K562 (cell line): ENCODE data around the gene BTBD17. TPM values are rescaled to one million over a fixed set of nuclear protein-coding genes. Genes with fewer than 3 reads are reported as not detected.

Experiments used
- ATAC-seq: fragments of 200-7000 bp; cut with Tn5 transposase; 3 replicates; pipeline ENCODE4 v1.9.1; 2020; ENCODE audit warnings: moderate library complexity
- BruUV-seq: library from RNA; stranded (reverse); fragments of 400-500 nt; replicated peaks from 2 replicates; lab custom pipeline; 2021; lab: Mats Ljungman, UMichigan
- CTCF ChIA-PET: fragments of 300-600 bp; formaldehyde crosslinking; extraction: SDS; loops from one replicate; lab custom pipeline; 2021; ENCODE audit warnings: low intra/inter-chr PET ratio; lab: Yijun Ruan, JAX
- POLR2A ChIA-PET: fragments of 300-600, 350-650 bp; sonication (Branson Sonifier 250); formaldehyde crosslinking; extraction: SDS; loops from one replicate; lab custom pipeline; 2021; ENCODE audit warnings: antibody characterized with exemption, inconsistent platforms; lab: Yijun Ruan, JAX
- DNase-seq, 4 experiments: peaks; one replicate each; pipeline versions ENCODE4 v3.0.0 to v3.0.0-alpha.2; 2011 to 2018; ENCODE audit warnings: low spot score in 3 of 4, mixed read lengths in 3 of 4; ENCODE audit errors: extremely low read depth in 1 of 4
- FAIRE-seq: peaks from 2 replicates; lab custom pipeline; 2011; peaks lifted over from hg19 to GRCh38; lab: Jason Lieb, UNC
- H2AFZ ChIP-seq: 2 replicates; pipeline ENCODE4 v1.6.0; 2011; ENCODE audit warnings: low read depth, low read length, control low read depth, inconsistent platforms
- H3K27ac ChIP-seq: fragments of 200-600 bp; 3 replicates; pipeline ENCODE4 v1.8.0; 2011; ENCODE audit warnings: low read depth, mild to moderate bottlenecking, control low read depth, inconsistent platforms, low read length, moderate library complexity, mixed read lengths; ENCODE audit errors: extremely low read depth
- H3K27me3 ChIP-seq, 2 experiments: fragments of 300-600 bp in 1 of 2; 2 replicates in 1 of 2; 3 replicates in 1 of 2; pipeline versions ENCODE4 v1.6.0 to v1.8.0; 2011; ENCODE audit warnings: inconsistent platforms in 2 of 2, low read length in 2 of 2, mild to moderate bottlenecking in 1 of 2, mixed read lengths in 1 of 2, moderate library complexity in 1 of 2; ENCODE audit not compliant: control insufficient read depth in 2 of 2, insufficient read depth in 2 of 2
- H3K36me3 ChIP-seq: fragments of 300-600 bp; 3 replicates; pipeline ENCODE4 v1.8.0; 2011; ENCODE audit warnings: mild to moderate bottlenecking, low read length, inconsistent platforms; ENCODE audit not compliant: control insufficient read depth, insufficient read depth
- H3K4me1 ChIP-seq, 2 experiments: fragments of 200-600 bp in 1 of 2; replicated peaks in 1 of 2; 2 replicates in 1 of 2; 3 replicates in 1 of 2; pipeline versions ENCODE4 v1.5.1 to v1.8.0; 2011; ENCODE audit warnings: inconsistent platforms in 2 of 2, low read length in 2 of 2, mild to moderate bottlenecking in 1 of 2, mixed read lengths in 1 of 2, moderate library complexity in 1 of 2; ENCODE audit not compliant: control insufficient read depth in 2 of 2, insufficient read depth in 2 of 2
- H3K4me2 ChIP-seq: 2 replicates; pipeline ENCODE4 v1.6.1; 2011; ENCODE audit warnings: low read length, control low read depth, inconsistent platforms, mixed read lengths; ENCODE audit not compliant: insufficient read depth
- H3K4me3 ChIP-seq: fragments of 200-600 bp; sonication (generic), shearing (Covaris generic); 2 replicates; pipeline ENCODE4 v1.5.1; 2016; ENCODE audit warnings: control low read depth, inconsistent platforms
- H3K79me2 ChIP-seq: fragments of 200-600 bp; 3 replicates; pipeline ENCODE4 v1.8.0; 2011; ENCODE audit warnings: low read length, inconsistent platforms; ENCODE audit not compliant: control insufficient read depth, insufficient read depth
- H3K9ac ChIP-seq, 2 experiments: 2 replicates each; pipeline versions ENCODE4 v1.6.0 to v1.6.1; 2011; ENCODE audit warnings: low read depth in 2 of 2, low read length in 2 of 2, control low read depth in 1 of 2, inconsistent platforms in 1 of 2, mild to moderate bottlenecking in 1 of 2, mixed read lengths in 1 of 2; ENCODE audit not compliant: insufficient read depth in 1 of 2
- H3K9me1 ChIP-seq: one replicate; pipeline ENCODE4 v1.6.0; 2011; ENCODE audit warnings: inconsistent platforms, mild to moderate bottlenecking, low read length, moderate library complexity; ENCODE audit not compliant: control insufficient read depth, insufficient read depth
- H3K9me3 ChIP-seq: replicated peaks from 2 replicates; pipeline ENCODE4 v1.5.1; 2011; ENCODE audit warnings: low read depth, low read length, inconsistent platforms; ENCODE audit not compliant: control insufficient read depth, insufficient read depth
- H4K20me1 ChIP-seq: replicated peaks from 2 replicates; pipeline ENCODE4 v1.6.1; 2011; ENCODE audit warnings: low read length, inconsistent platforms, mixed read lengths; ENCODE audit not compliant: control insufficient read depth, insufficient read depth
- CBX2 ChIP-seq: fragments of 200-600 bp; sonication (generic); IDR thresholded peaks from one replicate; pipeline ENCODE4 v1.6.1; 2012; ENCODE audit warnings: mild to moderate bottlenecking, low read length, inconsistent platforms; ENCODE audit not compliant: insufficient read depth, poor library complexity, severe bottlenecking
- ELF4 ChIP-seq: fragments of 450-650 bp; formaldehyde crosslinking; IDR thresholded peaks from 2 replicates; pipeline ENCODE4 v1.4.0; 2022; ENCODE audit warnings: missing genetic modification characterization
- FOS ChIP-seq: IDR thresholded peaks from 3 replicates; pipeline ENCODE4 v1.6.1; 2011; ENCODE audit not compliant: insufficient read length; ENCODE audit errors: extremely low read depth
- FOXJ3 ChIP-seq: sonication (generic); formaldehyde crosslinking; IDR thresholded peaks from 2 replicates; pipeline ENCODE4 v1.4.0; 2020; ENCODE audit warnings: mild to moderate bottlenecking, missing genetic modification reagents
- NR2C1 ChIP-seq, 2 experiments: fragments of 450-650 bp; IDR thresholded peaks; 2 replicates each; pipeline ENCODE4 v1.6.1; 2017; ENCODE audit warnings: mild to moderate bottlenecking in 2 of 2, antibody characterized with exemption in 1 of 2, inconsistent platforms in 1 of 2, missing compliant biosample characterization in 1 of 2, missing genetic modification characterization in 1 of 2
- POU5F1 ChIP-seq: fragments of 150-350 bp; IDR thresholded peaks from 2 replicates; pipeline ENCODE4 v1.6.1; 2014; ENCODE audit warnings: borderline replicate concordance, low read length, low read depth, mild to moderate bottlenecking; ENCODE audit not compliant: partially characterized antibody
- SIRT6 ChIP-seq: IDR thresholded peaks from one replicate; pipeline ENCODE4 v1.6.1; 2012; ENCODE audit warnings: low read depth, mild to moderate bottlenecking, control low read depth, inconsistent platforms, low read length, moderate library complexity
- SMARCA5 ChIP-seq: fragments of 450-650 bp; IDR thresholded peaks from 2 replicates; pipeline ENCODE4 v1.6.1; 2016
- TBP ChIP-seq: optimal IDR thresholded peaks from 2 replicates; pipeline ENCODE3; 2011; ENCODE audit warnings: low read depth, low read length, improper control_type of control experiment
- TOE1 ChIP-seq, 2 experiments: fragments of 450-650 bp in 1 of 2; sonication (generic) in 1 of 2; formaldehyde crosslinking in 1 of 2; IDR thresholded peaks; 2 replicates each; pipeline versions ENCODE4 v1.7.1 to v1.8.0; 2016 to 2022; ENCODE audit warnings: borderline replicate concordance in 2 of 2, mild to moderate bottlenecking in 2 of 2, antibody characterized with exemption in 1 of 2, inconsistent platforms in 1 of 2, low read depth in 1 of 2, missing genetic modification reagents in 1 of 2, moderate library complexity in 1 of 2
- ZNF316 ChIP-seq: fragments of 450-650 bp; IDR thresholded peaks from 2 replicates; pipeline ENCODE4 v1.6.1; 2016
- ZNF707 ChIP-seq: fragments of 250-450 bp; sonication (Bioruptor Pico); conservative IDR thresholded peaks from 2 replicates; pipeline ENCODE4 v1.8.0; 2022; ENCODE audit warnings: inconsistent platforms, mild to moderate bottlenecking, moderate library complexity
- WGBS: fragments of 100-300 bp; shearing (Covaris generic); methylation state at CpG from one replicate; pipeline ENCODE4 v1.1.6; 2016; ENCODE audit warnings: low coverage, mixed read lengths; ENCODE audit not compliant: insufficient coverage; ENCODE audit errors: missing lambda C conversion rate; 5-methylcytosine and 5-hydroxymethylcytosine counted together
- in situ Hi-C: fragments of 300-500 bp; cut with MboI; formaldehyde crosslinking; loops from 4 replicates; pipeline ENCODE4 v1.15.0; 2018; ENCODE audit warnings: inconsistent platforms, mixed read lengths
- intact Hi-C: fragments of 100-400 bp; cut with micrococcal nuclease; formaldehyde crosslinking; loops from 2 replicates; pipeline ENCODE4 v1.14.2; 2022
- polyA plus RNA-seq, 8 experiments: library from polyadenylated mRNA; depleted of rRNA in 4 of 8; stranded (reverse) in 5 of 8; unstranded in 3 of 8; fragments of >200 nt; fragmentation: Nextera tagmentation in 2 of 8; fragmentation: Illumina TruSeq in 1 of 8; extraction: Ambion mirVana in 2 of 8; extraction: Trizol in 1 of 8; gene quantifications; 2 replicates each; pipeline versions ENCODE4 v1.2.1 to v1.2.3, GENCODE V29; 2011 to 2014; ENCODE audit warnings: inconsistent platforms in 1 of 8, missing spikeins in 1 of 8
- total RNA-seq, 7 experiments: library from RNA; depleted of rRNA in 6 of 7; stranded (reverse); fragments of >200 nt in 6 of 7; fragmentation: Illumina TruSeq in 2 of 7; extraction: Trizol in 2 of 7; gene quantifications; 2 replicates each; pipeline versions ENCODE4 v1.2.1 to v1.2.3, GENCODE V29; 2011 to 2021; ENCODE audit warnings: low replicate concordance in 1 of 7
- TF ChIP-seq, protein P1 (sequence below): IDR thresholded peaks from 2 replicates; pipeline ENCODE4 v1.6.1; 2016; ENCODE audit warnings: missing genetic modification characterization, missing compliant biosample characterization
- TF ChIP-seq, protein P2 (sequence below), 3 experiments: fragments of 200-800 bp in 1 of 3; sonication (Bioruptor generic) in 1 of 3; sonication (generic) in 1 of 3; formaldehyde crosslinking in 1 of 3; IDR thresholded peaks; 2 replicates each; pipeline versions ENCODE4 v1.6.1 to v1.8.0; 2016 to 2022; ENCODE audit warnings: mild to moderate bottlenecking in 2 of 3, missing compliant biosample characterization in 2 of 3, missing genetic modification characterization in 2 of 3, missing genetic modification reagents in 1 of 3
- TF ChIP-seq, protein P3 (sequence below): fragments of 450-650 bp; formaldehyde crosslinking; conservative IDR thresholded peaks from 2 replicates; pipeline ENCODE4 v1.4.0; 2022; ENCODE audit warnings: mild to moderate bottlenecking, missing genetic modification characterization

BTBD17 gene
- total and polyA plus RNA-seq, 9 of the 15 experiments (the other 6 are each of a cell fraction or from before 2014, with no cell fraction given) = not detected

DNA sequence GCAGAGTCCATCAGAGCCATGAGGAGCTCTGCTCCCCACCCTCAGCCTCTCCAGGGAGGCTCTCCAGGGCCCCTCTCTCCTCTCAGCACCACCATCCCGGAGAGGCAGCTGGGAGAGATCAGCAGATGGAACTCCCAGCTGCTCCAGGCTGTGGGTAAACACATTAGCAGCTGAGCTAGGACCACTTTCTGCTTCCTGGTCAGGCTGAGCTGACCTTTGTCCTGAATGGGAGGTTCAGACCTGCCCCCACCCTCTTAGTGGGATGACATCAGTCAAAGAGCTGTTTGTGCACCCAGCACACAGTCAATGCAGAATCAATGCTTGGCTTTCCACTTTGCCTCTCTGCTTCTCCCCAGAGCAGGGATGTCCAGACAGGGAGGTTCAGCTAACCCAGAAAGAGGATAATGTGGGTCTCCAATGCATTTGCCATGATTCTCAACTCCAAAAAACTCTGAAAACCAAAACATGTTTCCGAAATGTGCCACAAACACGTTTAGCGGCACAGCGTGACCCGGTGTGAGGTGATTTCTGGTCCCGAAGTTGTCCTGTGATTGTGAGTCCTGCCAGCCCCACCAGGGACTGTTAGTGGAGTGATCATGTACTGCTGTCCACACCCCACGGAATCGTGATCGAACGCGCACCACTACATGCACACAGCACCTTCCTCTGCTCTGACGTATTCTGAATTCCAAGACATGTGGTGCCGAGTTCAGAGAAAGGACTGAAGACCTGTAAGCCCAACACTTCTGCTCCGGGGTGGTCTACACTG, 12.4 kb upstream of the BTBD17 start (continued):
- TF ChIP-seq, protein P1, sequence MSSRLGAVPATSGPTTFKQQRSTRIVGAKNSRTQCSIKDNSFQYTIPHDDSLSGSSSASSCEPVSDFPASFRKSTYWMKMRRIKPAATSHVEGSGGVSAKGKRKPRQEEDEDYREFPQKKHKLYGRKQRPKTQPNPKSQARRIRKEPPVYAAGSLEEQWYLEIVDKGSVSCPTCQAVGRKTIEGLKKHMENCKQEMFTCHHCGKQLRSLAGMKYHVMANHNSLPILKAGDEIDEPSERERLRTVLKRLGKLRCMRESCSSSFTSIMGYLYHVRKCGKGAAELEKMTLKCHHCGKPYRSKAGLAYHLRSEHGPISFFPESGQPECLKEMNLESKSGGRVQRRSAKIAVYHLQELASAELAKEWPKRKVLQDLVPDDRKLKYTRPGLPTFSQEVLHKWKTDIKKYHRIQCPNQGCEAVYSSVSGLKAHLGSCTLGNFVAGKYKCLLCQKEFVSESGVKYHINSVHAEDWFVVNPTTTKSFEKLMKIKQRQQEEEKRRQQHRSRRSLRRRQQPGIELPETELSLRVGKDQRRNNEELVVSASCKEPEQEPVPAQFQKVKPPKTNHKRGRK (tag) = no peak
- TF ChIP-seq NR2C1 (IDR thresholded peaks at IDR 0.05) = peak; percentile 13; the same call in 1 of the 2 replicates
- peak; percentile 69 for TF ChIP-seq NR2C1 (tag; IDR thresholded peaks at IDR 0.05)
- TF ChIP-seq, protein P2, sequence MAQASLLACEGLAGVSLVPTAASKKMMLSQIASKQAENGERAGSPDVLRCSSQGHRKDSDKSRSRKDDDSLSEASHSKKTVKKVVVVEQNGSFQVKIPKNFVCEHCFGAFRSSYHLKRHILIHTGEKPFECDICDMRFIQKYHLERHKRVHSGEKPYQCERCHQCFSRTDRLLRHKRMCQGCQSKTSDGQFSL (CRISPR knock-in tag; IDR thresholded peaks at IDR 0.05) = no peak
- TF ChIP-seq, protein P2 (tag; IDR thresholded peaks at IDR 0.05) = no peak

DNA sequence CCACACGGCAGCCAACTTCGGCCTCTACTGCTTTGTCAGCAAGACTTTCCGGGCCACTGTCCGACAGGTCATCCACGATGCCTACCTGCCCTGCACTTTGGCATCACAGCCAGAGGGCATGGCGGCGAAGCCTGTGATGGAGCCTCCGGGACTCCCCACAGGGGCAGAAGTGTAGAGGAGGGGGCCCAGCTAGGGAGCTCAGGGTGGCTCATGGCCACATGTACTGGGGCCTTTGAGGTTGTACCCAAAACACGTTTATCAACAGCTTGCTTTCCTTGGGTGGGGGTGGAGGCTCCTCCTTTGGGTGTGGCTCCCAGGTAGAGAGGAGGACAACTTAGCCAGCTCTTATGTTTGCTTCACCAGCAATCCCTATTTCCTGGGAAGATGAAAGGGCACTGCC, 10.8 kb upstream of the BTBD17 start:
- no peaks in the 10 kb centered on the region for H3K9me3 ChIP-seq
- intact Hi-C loops (no loop called here), in situ Hi-C loops (loop anchor here (10.0 kb wide), 1 partner anchor 222 kb away; the partner anchor contains the start of gene CD300LD)
- H3K36me3 ChIP-seq = no peaks in the 10 kb centered on the region
- no TSS peak for BruUV-seq
- 8% methylated on average over 9 of the region's 9 CpGs for WGBS
- ATAC-seq = no peak
- H3K27me3 ChIP-seq = peaks cover 30 to 63% of the 10 kb centered on the region in 2 experiments
- H3K79me2 ChIP-seq = no peaks in the 10 kb centered on the region
- no peak overlapping the region for H3K4me2 ChIP-seq
- no peak for FAIRE-seq
- peaks cover 9% of the 10 kb centered on the region for H4K20me1 ChIP-seq
- H3K9ac ChIP-seq = no peak overlapping the region
- no peak overlapping the region for H3K27ac ChIP-seq
- ChIA-PET POLR2A (no interaction called here), CTCF (no interaction called here)
- no peaks in the 10 kb centered on the region for H3K9me1 ChIP-seq
- H3K4me1 ChIP-seq = peaks cover 0 to 22% of the 10 kb centered on the region in 2 experiments; a peak in 1 of 5 replicates
- no peak overlapping the region for H2AFZ ChIP-seq
- H3K4me3 ChIP-seq = no peak overlapping the region
- DNase-seq = no peak
- TF ChIP-seq SMARCA5 = no peak
- no peak for TF ChIP-seq TOE1 (IDR thresholded peaks at IDR 0.05; ENCODE audit: borderline replicate concordance)
- no peak for TF ChIP-seq TOE1 (CRISPR knock-in tag; IDR thresholded peaks at IDR 0.05; ENCODE audit: borderline replicate concordance, low read depth)
- TF ChIP-seq POU5F1 = no peak
- TF ChIP-seq SIRT6 = no peak
- TF ChIP-seq ZNF316 = no peak
- TF ChIP-seq FOXJ3 = no peak
- TF ChIP-seq ZNF707 (CRISPR knock-in tag) = no peak
- no peak for TF ChIP-seq FOS
- TF ChIP-seq, protein P3, sequence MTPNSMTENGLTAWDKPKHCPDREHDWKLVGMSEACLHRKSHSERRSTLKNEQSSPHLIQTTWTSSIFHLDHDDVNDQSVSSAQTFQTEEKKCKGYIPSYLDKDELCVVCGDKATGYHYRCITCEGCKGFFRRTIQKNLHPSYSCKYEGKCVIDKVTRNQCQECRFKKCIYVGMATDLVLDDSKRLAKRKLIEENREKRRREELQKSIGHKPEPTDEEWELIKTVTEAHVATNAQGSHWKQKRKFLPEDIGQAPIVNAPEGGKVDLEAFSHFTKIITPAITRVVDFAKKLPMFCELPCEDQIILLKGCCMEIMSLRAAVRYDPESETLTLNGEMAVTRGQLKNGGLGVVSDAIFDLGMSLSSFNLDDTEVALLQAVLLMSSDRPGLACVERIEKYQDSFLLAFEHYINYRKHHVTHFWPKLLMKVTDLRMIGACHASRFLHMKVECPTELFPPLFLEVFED (CRISPR knock-in tag) = no peak
- no peak for TF ChIP-seq CBX2
- TF ChIP-seq ELF4 (CRISPR knock-in tag) = no peak
- TF ChIP-seq TBP = no peak
